HepG2 (cell line): ENCODE measurements around the gene ALDH16A1. TPM values are rescaled to one million over a fixed set of nuclear protein-coding genes. Genes with fewer than 3 reads are reported as not detected.

Source experiments
- ATAC-seq: fragments of 200-7000 bp; cut with Tn5 transposase; 3 replicates; pipeline ENCODE4 v1.9.1; 2020; ENCODE audit warnings: mild to moderate bottlenecking, moderate library complexity
- BruUV-seq: library from RNA; stranded (reverse); fragments of 400-500 nt; replicated peaks from 2 replicates; lab custom pipeline; 2021; lab: Mats Ljungman, UMichigan
- CTCF ChIA-PET: fragments of 300-600 bp; formaldehyde crosslinking; extraction: SDS; loops from one replicate; lab custom pipeline; 2021; ENCODE audit warnings: low total read pairs, inconsistent platforms, low intra/inter-chr PET ratio; lab: Yijun Ruan, JAX
- POLR2A ChIA-PET: fragments of 350-600 bp; sonication (Branson Sonifier 250); formaldehyde crosslinking; loops from one replicate; lab custom pipeline; 2020; ENCODE audit warnings: antibody characterized with exemption, inconsistent platforms; lab: Yijun Ruan, JAX
- DNase-seq: peaks from one replicate; pipeline ENCODE4 v3.0.0-alpha.2; 2015; ENCODE audit warnings: low spot score
- FAIRE-seq: peaks from 3 replicates; lab custom pipeline; 2011; peaks lifted over from hg19 to GRCh38; lab: Jason Lieb, UNC
- H2AFZ ChIP-seq: one replicate; pipeline ENCODE4 v1.6.1; 2011; ENCODE audit warnings: low read length, inconsistent platforms
- H3K27ac ChIP-seq: fragments of 300-600 bp; 3 replicates; pipeline ENCODE4 v1.8.0; 2011; ENCODE audit warnings: mixed run types, mild to moderate bottlenecking, mixed read lengths, low read length, inconsistent platforms; ENCODE audit not compliant: insufficient read depth; ENCODE audit errors: extremely low read length
- H3K27me3 ChIP-seq, 2 experiments: fragments of 200-600 bp in 1 of 2; 2 replicates in 1 of 2; 3 replicates in 1 of 2; pipeline versions ENCODE4 v1.6.0 to v1.8.0; 2011; ENCODE audit warnings: low read length in 2 of 2, mild to moderate bottlenecking in 2 of 2, moderate library complexity in 2 of 2, inconsistent platforms in 1 of 2; ENCODE audit not compliant: insufficient read depth in 2 of 2, control insufficient read depth in 1 of 2
- H3K36me3 ChIP-seq, 2 experiments: fragments of 200-600 bp in 1 of 2; replicated peaks in 1 of 2; 2 replicates in 1 of 2; 3 replicates in 1 of 2; pipeline versions ENCODE4 v1.5.1 to v1.8.0; 2011; ENCODE audit warnings: low read length in 2 of 2, inconsistent platforms in 1 of 2; ENCODE audit not compliant: insufficient read depth in 2 of 2, control insufficient read depth in 1 of 2
- H3K4me1 ChIP-seq: 2 replicates; pipeline ENCODE4 v1.5.1; 2012; ENCODE audit warnings: low read length, inconsistent platforms; ENCODE audit not compliant: insufficient read depth
- H3K4me2 ChIP-seq: 2 replicates; pipeline ENCODE4 v1.6.0; 2011; ENCODE audit warnings: low read depth, low read length, inconsistent platforms
- H3K4me3 ChIP-seq, 3 experiments: fragments of 200-600 bp in 1 of 3; sonication (generic), shearing (Covaris generic) in 1 of 3; replicated peaks in 1 of 3; 2 replicates each; pipeline ENCODE4 v1.5.1; 2011 to 2016; ENCODE audit warnings: low read length in 3 of 3, inconsistent platforms in 2 of 3, low read depth in 2 of 3, mild to moderate bottlenecking in 2 of 3, control low read depth in 1 of 3, mixed read lengths in 1 of 3; ENCODE audit not compliant: insufficient read depth in 1 of 3
- H3K79me2 ChIP-seq: one replicate; pipeline ENCODE4 v1.6.1; 2011; ENCODE audit warnings: low read length, inconsistent platforms; ENCODE audit not compliant: insufficient read depth
- H3K9ac ChIP-seq: 2 replicates; pipeline ENCODE4 v1.6.0; 2011; ENCODE audit warnings: mild to moderate bottlenecking, low read depth, low read length, inconsistent platforms; ENCODE audit not compliant: insufficient read depth
- H3K9me3 ChIP-seq: 2 replicates; pipeline ENCODE4 v1.5.1; 2012; ENCODE audit warnings: mild to moderate bottlenecking, low read length
- H4K20me1 ChIP-seq: 2 replicates; pipeline ENCODE4 v1.6.0; 2011; ENCODE audit warnings: inconsistent platforms, mild to moderate bottlenecking, low read length, moderate library complexity; ENCODE audit not compliant: insufficient read depth
- FOXP1 ChIP-seq, 2 experiments: fragments of 450-650 bp in 1 of 2; IDR thresholded peaks; 2 replicates each; pipeline ENCODE4 v1.6.1; 2017 to 2018; ENCODE audit warnings: antibody characterized with exemption in 1 of 2
- KDM2A ChIP-seq: sonication (generic); formaldehyde crosslinking; IDR thresholded peaks from 2 replicates; pipeline ENCODE4 v1.4.0; 2020; ENCODE audit warnings: low read depth, missing genetic modification reagents, borderline replicate concordance
- KDM3A ChIP-seq: IDR thresholded peaks from 2 replicates; pipeline ENCODE4 v1.6.1; 2018; ENCODE audit warnings: low read depth, missing compliant biosample characterization
- KDM5B ChIP-seq: sonication (generic); formaldehyde crosslinking; IDR thresholded peaks from 2 replicates; pipeline ENCODE4 v1.4.0; 2020; ENCODE audit warnings: missing genetic modification reagents, mild to moderate bottlenecking, borderline replicate concordance
- KDM6A ChIP-seq: IDR thresholded peaks from 2 replicates; pipeline ENCODE4 v1.6.1; 2016; ENCODE audit warnings: low read depth
- PHB2 ChIP-seq: fragments of 450-650 bp; IDR thresholded peaks from 2 replicates; pipeline ENCODE4 v1.6.1; 2018; ENCODE audit not compliant: partially characterized antibody
- PHF5A ChIP-seq: IDR thresholded peaks from one replicate; pipeline ENCODE4 v1.6.1; 2018; ENCODE audit warnings: low read depth, missing genetic modification reagents; ENCODE audit not compliant: unreplicated experiment
- PRMT3 ChIP-seq: sonication (generic); formaldehyde crosslinking; IDR thresholded peaks from 2 replicates; pipeline ENCODE4 v1.8.1; 2022; ENCODE audit warnings: low read depth, mild to moderate bottlenecking, moderate library complexity, missing genetic modification reagents, borderline replicate concordance
- TFAP4 ChIP-seq: sonication (generic); IDR thresholded peaks from 2 replicates; pipeline ENCODE4 v1.6.1; 2016; ENCODE audit warnings: low read depth, borderline replicate concordance
- ZNF101 ChIP-seq: sonication (generic); formaldehyde crosslinking; IDR thresholded peaks from 2 replicates; pipeline ENCODE4 v1.4.0; 2020; ENCODE audit warnings: mild to moderate bottlenecking, low read depth, missing genetic modification reagents, borderline replicate concordance
- ZNF142 ChIP-seq: sonication (generic); formaldehyde crosslinking; IDR thresholded peaks from 2 replicates; pipeline ENCODE4 v1.4.0; 2020; ENCODE audit warnings: missing genetic modification reagents
- ZNF235 ChIP-seq: sonication (generic); formaldehyde crosslinking; IDR thresholded peaks from 2 replicates; pipeline ENCODE4 v1.8.1; 2023; ENCODE audit warnings: mild to moderate bottlenecking, missing genetic modification reagents, borderline replicate concordance
- ZNF331 ChIP-seq: sonication (generic); formaldehyde crosslinking; IDR thresholded peaks from 2 replicates; pipeline ENCODE4 v1.4.0; 2020; ENCODE audit warnings: missing genetic modification reagents
- ZNF567 ChIP-seq: sonication (generic); formaldehyde crosslinking; IDR thresholded peaks from 2 replicates; pipeline ENCODE4 v1.8.1; 2023; ENCODE audit warnings: mild to moderate bottlenecking, missing genetic modification reagents, borderline replicate concordance
- ZNF737 ChIP-seq: sonication (generic); formaldehyde crosslinking; IDR thresholded peaks from 2 replicates; pipeline ENCODE4 v1.5.0; 2020; ENCODE audit warnings: missing genetic modification reagents, mild to moderate bottlenecking, borderline replicate concordance
- WGBS: methylation state at CpG from one replicate; pipeline ENCODE4 v1.1.6; 2017; ENCODE audit warnings: low lambda C conversion rate; 5-methylcytosine and 5-hydroxymethylcytosine counted together
- in situ Hi-C: cut with HindIII; loops from 2 replicates; pipeline ENCODE4 v1.10.0; 2017; ENCODE audit warnings: low pct_unique_long_range_greater_than_20kb; ENCODE audit not compliant: extremely low pct_ligation_motif_present
- intact Hi-C: fragments of 100-400 bp; cut with micrococcal nuclease; formaldehyde crosslinking; loops from one replicate; pipeline ENCODE4 v1.10.0; 2022; ENCODE audit not compliant: unreplicated experiment
- polyA plus RNA-seq, 8 experiments: library from polyadenylated mRNA; depleted of rRNA in 3 of 8; stranded (reverse) in 7 of 8; unstranded in 1 of 8; fragments of >200 nt; fragmentation: Illumina TruSeq in 4 of 8; extraction: Trizol in 4 of 8; gene quantifications; 2 replicates each; pipeline versions ENCODE4 v1.2.1 to v1.2.3, GENCODE V29; 2011 to 2016; ENCODE audit warnings: low read depth in 4 of 8, missing spikeins in 1 of 8, mixed read lengths in 1 of 8; ENCODE audit not compliant: insufficient read depth in 1 of 8
- total RNA-seq, 5 experiments: library from RNA; depleted of rRNA; stranded (reverse); fragments of >200 nt; fragmentation: Illumina TruSeq; extraction: Trizol; gene quantifications; 2 replicates each; pipeline ENCODE4 v1.2.3, GENCODE V29; 2016; ENCODE audit warnings: low read depth in 1 of 5

The ALDH16A1 gene
- total and polyA plus RNA-seq, 2 of the 13 experiments (the other 11 are each of a cell fraction or from before 2014, with no cell fraction given), result 8.4 to 34.9 TPM

GRCh38 chr19:49435670-49436069, 17.4 kb upstream of the ALDH16A1 start:
- Histone ChIP-seq H3K79me2 (no peaks in the 10 kb centered on the region), H3K4me1 (no peaks in the 10 kb centered on the region), H2AFZ (no peak overlapping the region), H3K9ac (no peak overlapping the region), H3K4me2 (no peak overlapping the region), H3K9me3 (no peaks in the 10 kb centered on the region), H3K4me3 (no peak overlapping the region), H3K36me3 (no peaks in the 10 kb centered on the region), H4K20me1 (no peaks in the 10 kb centered on the region), H3K27me3 (peaks cover 11 to 87% of the 10 kb centered on the region in 2 experiments), H3K27ac (no peak overlapping the region)
- ATAC-seq (no peak), DNase-seq (no peak), FAIRE-seq (no peak)
- WGBS, result 66% methylated on average over 10 of the region's 10 CpGs
- ChIA-PET POLR2A (interaction anchor here (1.0 to 1.1 kb wide), 2 partner anchors 18 kb away, joined by 3 to 5 read pairs; partner anchors contain the start of gene ALDH16A1), CTCF (no interaction called here)
- BruUV-seq, result no TSS peak
- TF ChIP-seq KDM2A (no peak), ZNF101 (no peak), PRMT3 (no peak), PHB2 (no peak), FOXP1 (IDR thresholded peaks at IDR 0.05) (no peak), FOXP1 (CRISPR knock-in tag; IDR thresholded peaks at IDR 0.05) (no peak), ZNF142 (CRISPR knock-in tag) (no peak), KDM6A (CRISPR knock-in tag) (no peak), ZNF737 (no peak), ZNF235 (CRISPR knock-in tag) (no peak), TFAP4 (no peak), ZNF567 (CRISPR knock-in tag) (no peak), KDM5B (CRISPR knock-in tag) (no peak), PHF5A (no peak), ZNF331 (CRISPR knock-in tag) (no peak), KDM3A (no peak)
- intact Hi-C loops, result no loop called here
- in situ Hi-C loops, result no loop called here
